ENCODE measurements around the gene PKD1. TPM values are rescaled to one million over a fixed set of nuclear protein-coding genes. Genes with fewer than 3 reads are reported as not detected.
"Not testable (repeated sequence)": the region's sequence is repeated elsewhere in the genome, so short reads cannot be mapped to it uniquely, and the experiment has no call there.

PKD1 gene
- total RNA-seq, 5 donors from 2014 or later (not counting 1 experiment from before 2014, with no cell fraction given): 99.4 to 152 (median 137) TPM

- H3K36me3 ChIP-seq (ENCODE audit: control insufficient read depth in 2 of 2, extremely low read depth in 1 of 2, insufficient read depth in 1 of 2, low read length in 1 of 2); CTCF ChIA-PET; H3K27ac Mint-ChIP-seq; H3K9me3 ChIP-seq; H3K36me3 Mint-ChIP-seq; DNase-seq; ATAC-seq (replicated peaks in 1 of 4); H3K4me1 ChIP-seq (ENCODE audit: control insufficient read depth in 1 of 2, extremely low read depth in 1 of 2, insufficient read depth in 2 of 2, low read length in 2 of 2); H3K4me3 ChIP-seq (ENCODE audit: control insufficient read depth in 1 of 2, extremely low read depth in 1 of 2, low read length in 1 of 2); POLR2A ChIA-PET; H3K27me3 Mint-ChIP-seq; H3K27me3 ChIP-seq (replicated peaks in 1 of 2; ENCODE audit: control insufficient read depth in 2 of 2, extremely low read depth in 1 of 2, insufficient read depth in 2 of 2, low read length in 1 of 2); H3K4me3 Mint-ChIP-seq; H3K9me3 Mint-ChIP-seq; H3K27ac ChIP-seq (ENCODE audit: low read length); H3K4me1 Mint-ChIP-seq: not testable (repeated sequence)
- 97% methylated on average over 36 of the region's 36 CpGs for WGBS (ENCODE audit: insufficient coverage)
Observed at GRCh38 chr16:2111009-2111353, 24.7 kb downstream of the PKD1 start.

GRCh38 chr16:2110332-2111008 is 25.2 kb downstream of the PKD1 start:
- H3K36me3 Mint-ChIP-seq; H3K4me3 Mint-ChIP-seq; H3K4me1 Mint-ChIP-seq; H3K4me1 ChIP-seq (ENCODE audit: control insufficient read depth in 1 of 2, extremely low read depth in 1 of 2, insufficient read depth in 2 of 2, low read length in 2 of 2); H3K4me3 ChIP-seq (ENCODE audit: control insufficient read depth in 1 of 2, extremely low read depth in 1 of 2, low read length in 1 of 2); H3K9me3 Mint-ChIP-seq; POLR2A ChIA-PET; H3K36me3 ChIP-seq (ENCODE audit: control insufficient read depth in 2 of 2, extremely low read depth in 1 of 2, insufficient read depth in 1 of 2, low read length in 1 of 2); H3K27ac ChIP-seq (ENCODE audit: low read length); DNase-seq; ATAC-seq (replicated peaks in 1 of 4); H3K9me3 ChIP-seq; H3K27ac Mint-ChIP-seq; CTCF ChIA-PET; H3K27me3 ChIP-seq (replicated peaks in 1 of 2; ENCODE audit: control insufficient read depth in 2 of 2, extremely low read depth in 1 of 2, insufficient read depth in 2 of 2, low read length in 1 of 2); H3K27me3 Mint-ChIP-seq: not testable (repeated sequence)
- 94% methylated on average over 25 of the region's 43 CpGs for WGBS (ENCODE audit: insufficient coverage)

GRCh38 chr16:2109872-2110271 is 25.8 kb downstream of the PKD1 start:
- H3K4me1 Mint-ChIP-seq; H3K4me3 Mint-ChIP-seq; H3K36me3 ChIP-seq (ENCODE audit: control insufficient read depth in 2 of 2, extremely low read depth in 1 of 2, insufficient read depth in 1 of 2, low read length in 1 of 2); H3K27me3 ChIP-seq (replicated peaks in 1 of 2; ENCODE audit: control insufficient read depth in 2 of 2, extremely low read depth in 1 of 2, insufficient read depth in 2 of 2, low read length in 1 of 2); H3K27me3 Mint-ChIP-seq; H3K36me3 Mint-ChIP-seq; H3K27ac Mint-ChIP-seq; H3K9me3 ChIP-seq; POLR2A ChIA-PET; H3K4me1 ChIP-seq (ENCODE audit: control insufficient read depth in 1 of 2, extremely low read depth in 1 of 2, insufficient read depth in 2 of 2, low read length in 2 of 2); H3K27ac ChIP-seq (ENCODE audit: low read length); ATAC-seq (replicated peaks in 1 of 4); H3K4me3 ChIP-seq (ENCODE audit: control insufficient read depth in 1 of 2, extremely low read depth in 1 of 2, low read length in 1 of 2); DNase-seq; H3K9me3 Mint-ChIP-seq; CTCF ChIA-PET: not testable (repeated sequence)
- 98% methylated on average over 7 of the region's 23 CpGs for WGBS (ENCODE audit: insufficient coverage)

- H3K27ac ChIP-seq (ENCODE audit: low read length); H3K4me1 Mint-ChIP-seq; H3K36me3 ChIP-seq (ENCODE audit: control insufficient read depth in 2 of 2, extremely low read depth in 1 of 2, insufficient read depth in 1 of 2, low read length in 1 of 2); H3K9me3 ChIP-seq; POLR2A ChIA-PET; H3K27ac Mint-ChIP-seq; H3K4me1 ChIP-seq (ENCODE audit: control insufficient read depth in 1 of 2, extremely low read depth in 1 of 2, insufficient read depth in 2 of 2, low read length in 2 of 2); H3K9me3 Mint-ChIP-seq; H3K36me3 Mint-ChIP-seq; H3K4me3 ChIP-seq (ENCODE audit: control insufficient read depth in 1 of 2, extremely low read depth in 1 of 2, low read length in 1 of 2); H3K27me3 ChIP-seq (replicated peaks in 1 of 2; ENCODE audit: control insufficient read depth in 2 of 2, extremely low read depth in 1 of 2, insufficient read depth in 2 of 2, low read length in 1 of 2); H3K4me3 Mint-ChIP-seq; CTCF ChIA-PET; DNase-seq; H3K27me3 Mint-ChIP-seq; ATAC-seq (replicated peaks in 1 of 4): not testable (repeated sequence)
- WGBS (ENCODE audit: insufficient coverage): 92% methylated on average over 21 of the region's 25 CpGs
Observed at GRCh38 chr16:2109271-2109580, 26.5 kb downstream of the PKD1 start.

- H3K4me3 Mint-ChIP-seq; POLR2A ChIA-PET; CTCF ChIA-PET; H3K27me3 ChIP-seq (replicated peaks in 1 of 2; ENCODE audit: control insufficient read depth in 2 of 2, extremely low read depth in 1 of 2, insufficient read depth in 2 of 2, low read length in 1 of 2); ATAC-seq (replicated peaks in 1 of 4); H3K4me1 ChIP-seq (ENCODE audit: control insufficient read depth in 1 of 2, extremely low read depth in 1 of 2, insufficient read depth in 2 of 2, low read length in 2 of 2); H3K4me1 Mint-ChIP-seq; H3K36me3 ChIP-seq (ENCODE audit: control insufficient read depth in 2 of 2, extremely low read depth in 1 of 2, insufficient read depth in 1 of 2, low read length in 1 of 2); DNase-seq; H3K27ac ChIP-seq (ENCODE audit: low read length); H3K27ac Mint-ChIP-seq; H3K27me3 Mint-ChIP-seq; H3K9me3 ChIP-seq; H3K9me3 Mint-ChIP-seq; H3K36me3 Mint-ChIP-seq; H3K4me3 ChIP-seq (ENCODE audit: control insufficient read depth in 1 of 2, extremely low read depth in 1 of 2, low read length in 1 of 2): not testable (repeated sequence)
- WGBS (ENCODE audit: insufficient coverage): 98% methylated on average over 65 of the region's 73 CpGs
Observed at GRCh38 chr16:2108446-2109270, 27.0 kb downstream of the PKD1 start.

- H3K36me3 Mint-ChIP-seq; H3K27ac ChIP-seq (ENCODE audit: low read length); H3K27me3 Mint-ChIP-seq; H3K4me1 Mint-ChIP-seq; ATAC-seq (replicated peaks in 1 of 4); H3K9me3 ChIP-seq; POLR2A ChIA-PET; H3K36me3 ChIP-seq (ENCODE audit: control insufficient read depth in 2 of 2, extremely low read depth in 1 of 2, insufficient read depth in 1 of 2, low read length in 1 of 2); H3K27ac Mint-ChIP-seq; H3K4me3 Mint-ChIP-seq; H3K9me3 Mint-ChIP-seq; H3K27me3 ChIP-seq (replicated peaks in 1 of 2; ENCODE audit: control insufficient read depth in 2 of 2, extremely low read depth in 1 of 2, insufficient read depth in 2 of 2, low read length in 1 of 2); DNase-seq; CTCF ChIA-PET; H3K4me3 ChIP-seq (ENCODE audit: control insufficient read depth in 1 of 2, extremely low read depth in 1 of 2, low read length in 1 of 2); H3K4me1 ChIP-seq (ENCODE audit: control insufficient read depth in 1 of 2, extremely low read depth in 1 of 2, insufficient read depth in 2 of 2, low read length in 2 of 2): not testable (repeated sequence)
- WGBS (ENCODE audit: insufficient coverage): 100% methylated on average over 4 of the region's 23 CpGs
Observed at GRCh38 chr16:2107791-2108125, 27.9 kb downstream of the PKD1 start.

Measured in T-cell (primary cell).